ENCODE data around the gene PIP4K2C. TPM values are rescaled to one million over a fixed set of nuclear protein-coding genes. Genes with fewer than 3 reads are reported as not detected.

PIP4K2C gene
- polyA plus RNA-seq, 2 of the 4 experiments (the other 2 are of a cell fraction): 35.3 to 62.9 TPM

DNA sequence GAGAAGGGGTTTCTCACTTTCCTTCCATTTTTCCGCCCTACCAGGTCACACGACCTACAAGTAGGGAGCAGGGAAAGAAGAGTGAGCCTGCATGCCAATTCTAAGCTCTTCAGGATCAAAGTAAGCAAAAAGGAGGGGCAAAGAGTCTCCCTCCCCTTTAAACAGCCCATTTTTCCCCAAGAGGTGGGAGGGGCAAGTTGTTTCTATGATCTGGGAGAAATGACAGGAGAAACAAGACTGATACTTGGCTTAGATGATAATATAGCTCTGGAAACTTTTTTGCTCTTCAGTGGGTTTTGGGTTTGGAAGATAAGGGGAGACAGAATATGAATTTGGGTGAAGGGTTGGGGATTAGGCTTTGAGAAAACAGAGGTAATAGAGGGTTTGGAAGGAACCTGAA, 15.4 kb downstream of the PIP4K2C start:
- ChIA-PET POLR2A (interaction anchor here (0.6 kb wide), 1 partner anchor 129 kb away, joined by 3 read pairs; no protein-coding TSS in a partner anchor), CTCF (interaction anchor here (0.6 to 20.9 kb wide), 10 partner anchors 9 to 120 kb away, joined by 3 to 336 read pairs (median 3); no protein-coding TSS in a partner anchor)
- ATAC-seq: no peak
- 65% methylated on average over 2 of the region's 2 CpGs for WGBS (ENCODE audit: missing lambda C conversion rate)
- H3K4me2 ChIP-seq: no peak overlapping the region
- TF ChIP-seq KDM5A (IDR thresholded peaks at IDR 0.05) (no peak), HOXB5 (CRISPR knock-in tag; IDR thresholded peaks at IDR 0.05) (no peak), HDAC2 (IDR thresholded peaks at IDR 0.05) (no peak), SREBF2 (IDR thresholded peaks at IDR 0.05) (no peak), MAFK (IDR thresholded peaks at IDR 0.05; ENCODE audit: partially characterized antibody) (no peak), GATA3 (IDR thresholded peaks at IDR 0.05; ENCODE audit: borderline replicate concordance) (no peak), SMC3 (IDR thresholded peaks at IDR 0.05) (no peak), MYC (IDR thresholded peaks at IDR 0.05; ENCODE audit: borderline replicate concordance, low read length) (no peak), NR3C1 (IDR thresholded peaks at IDR 0.05) (no peak), FOXS1 (CRISPR knock-in tag; IDR thresholded peaks at IDR 0.05) (no peak), HOXA7 (CRISPR knock-in tag; IDR thresholded peaks at IDR 0.05) (no peak), TFCP2L1 (CRISPR knock-in tag; IDR thresholded peaks at IDR 0.05) (no peak)
- TF ChIP-seq, protein P1, sequence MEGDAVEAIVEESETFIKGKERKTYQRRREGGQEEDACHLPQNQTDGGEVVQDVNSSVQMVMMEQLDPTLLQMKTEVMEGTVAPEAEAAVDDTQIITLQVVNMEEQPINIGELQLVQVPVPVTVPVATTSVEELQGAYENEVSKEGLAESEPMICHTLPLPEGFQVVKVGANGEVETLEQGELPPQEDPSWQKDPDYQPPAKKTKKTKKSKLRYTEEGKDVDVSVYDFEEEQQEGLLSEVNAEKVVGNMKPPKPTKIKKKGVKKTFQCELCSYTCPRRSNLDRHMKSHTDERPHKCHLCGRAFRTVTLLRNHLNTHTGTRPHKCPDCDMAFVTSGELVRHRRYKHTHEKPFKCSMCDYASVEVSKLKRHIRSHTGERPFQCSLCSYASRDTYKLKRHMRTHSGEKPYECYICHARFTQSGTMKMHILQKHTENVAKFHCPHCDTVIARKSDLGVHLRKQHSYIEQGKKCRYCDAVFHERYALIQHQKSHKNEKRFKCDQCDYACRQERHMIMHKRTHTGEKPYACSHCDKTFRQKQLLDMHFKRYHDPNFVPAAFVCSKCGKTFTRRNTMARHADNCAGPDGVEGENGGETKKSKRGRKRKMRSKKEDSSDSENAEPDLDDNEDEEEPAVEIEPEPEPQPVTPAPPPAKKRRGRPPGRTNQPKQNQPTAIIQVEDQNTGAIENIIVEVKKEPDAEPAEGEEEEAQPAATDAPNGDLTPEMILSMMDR (IDR thresholded peaks at IDR 0.05): no peak
- TF ChIP-seq, protein P2, sequence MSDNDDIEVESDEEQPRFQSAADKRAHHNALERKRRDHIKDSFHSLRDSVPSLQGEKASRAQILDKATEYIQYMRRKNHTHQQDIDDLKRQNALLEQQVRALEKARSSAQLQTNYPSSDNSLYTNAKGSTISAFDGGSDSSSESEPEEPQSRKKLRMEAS (IDR thresholded peaks at IDR 0.05): no peak
- TF ChIP-seq, protein P3, sequence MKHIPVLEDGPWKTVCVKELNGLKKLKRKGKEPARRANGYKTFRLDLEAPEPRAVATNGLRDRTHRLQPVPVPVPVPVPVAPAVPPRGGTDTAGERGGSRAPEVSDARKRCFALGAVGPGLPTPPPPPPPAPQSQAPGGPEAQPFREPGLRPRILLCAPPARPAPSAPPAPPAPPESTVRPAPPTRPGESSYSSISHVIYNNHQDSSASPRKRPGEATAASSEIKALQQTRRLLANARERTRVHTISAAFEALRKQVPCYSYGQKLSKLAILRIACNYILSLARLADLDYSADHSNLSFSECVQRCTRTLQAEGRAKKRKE (CRISPR knock-in tag; IDR thresholded peaks at IDR 0.05; ENCODE audit: low read depth): no peak
- H3K27ac ChIP-seq: no peak overlapping the region
- no peak for DNase-seq (ENCODE audit: low read depth in 1 of 2, low spot score in 1 of 2)
- no peaks in the 10 kb centered on the region for H3K9me3 ChIP-seq
- H3K4me1 ChIP-seq: peaks cover 18% of the 10 kb centered on the region; the same call in 2 of the 3 replicates
- no peak overlapping the region for H3K4me3 ChIP-seq
- no peak for FAIRE-seq

DNA sequence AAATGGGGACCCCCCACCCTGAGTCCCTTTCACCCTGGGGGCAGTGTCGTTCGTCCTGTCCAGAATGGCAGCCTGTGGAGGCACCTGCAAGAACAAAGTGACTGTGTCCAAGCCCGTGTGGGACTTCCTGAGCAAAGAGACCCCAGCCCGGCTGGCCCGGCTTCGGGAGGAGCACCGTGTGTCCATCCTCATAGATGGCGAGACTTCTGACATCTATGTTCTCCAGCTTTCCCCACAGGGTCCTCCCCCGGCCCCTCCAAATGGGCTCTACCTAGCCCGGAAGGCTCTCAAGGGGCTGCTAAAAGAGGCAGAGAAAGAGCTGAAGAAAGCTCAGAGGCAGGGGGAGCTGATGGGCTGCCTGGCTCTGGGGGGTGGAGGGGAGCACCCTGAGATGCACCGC, 15.8 kb downstream of the PIP4K2C start:
- H3K27ac ChIP-seq: no peak overlapping the region
- H3K9me3 ChIP-seq: no peaks in the 10 kb centered on the region
- H3K4me3 ChIP-seq: no peak overlapping the region
- no peak for DNase-seq (ENCODE audit: low read depth in 1 of 2, low spot score in 1 of 2)
- peaks cover 19% of the 10 kb centered on the region; the same call in 2 of the 3 replicates for H3K4me1 ChIP-seq
- H3K4me2 ChIP-seq: no peak overlapping the region
- TF ChIP-seq MAFK (IDR thresholded peaks at IDR 0.05; ENCODE audit: partially characterized antibody) (no peak), JUNB (IDR thresholded peaks at IDR 0.05) (no peak), FOSL2 (IDR thresholded peaks at IDR 0.05) (no peak), FOSL2 (CRISPR knock-in tag; IDR thresholded peaks at IDR 0.05) (no peak), BHLHE40 (IDR thresholded peaks at IDR 0.05; ENCODE audit: low read depth, low read length) (no peak)
- TF ChIP-seq, protein P4, sequence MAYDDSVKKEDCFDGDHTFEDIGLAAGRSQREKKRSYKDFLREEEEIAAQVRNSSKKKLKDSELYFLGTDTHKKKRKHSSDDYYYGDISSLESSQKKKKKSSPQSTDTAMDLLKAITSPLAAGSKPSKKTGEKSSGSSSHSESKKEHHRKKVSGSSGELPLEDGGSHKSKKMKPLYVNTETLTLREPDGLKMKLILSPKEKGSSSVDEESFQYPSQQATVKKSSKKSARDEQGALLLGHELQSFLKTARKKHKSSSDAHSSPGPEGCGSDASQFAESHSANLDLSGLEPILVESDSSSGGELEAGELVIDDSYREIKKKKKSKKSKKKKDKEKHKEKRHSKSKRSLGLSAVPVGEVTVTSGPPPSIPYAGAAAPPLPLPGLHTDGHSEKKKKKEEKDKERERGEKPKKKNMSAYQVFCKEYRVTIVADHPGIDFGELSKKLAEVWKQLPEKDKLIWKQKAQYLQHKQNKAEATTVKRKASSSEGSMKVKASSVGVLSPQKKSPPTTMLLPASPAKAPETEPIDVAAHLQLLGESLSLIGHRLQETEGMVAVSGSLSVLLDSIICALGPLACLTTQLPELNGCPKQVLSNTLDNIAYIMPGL (CRISPR knock-in tag; IDR thresholded peaks at IDR 0.05; ENCODE audit: borderline replicate concordance): no peak
- TF ChIP-seq, protein P5, sequence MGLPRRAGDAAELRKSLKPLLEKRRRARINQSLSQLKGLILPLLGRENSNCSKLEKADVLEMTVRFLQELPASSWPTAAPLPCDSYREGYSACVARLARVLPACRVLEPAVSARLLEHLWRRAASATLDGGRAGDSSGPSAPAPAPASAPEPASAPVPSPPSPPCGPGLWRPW (IDR thresholded peaks at IDR 0.05): no peak
- TF ChIP-seq, protein P3 (CRISPR knock-in tag; IDR thresholded peaks at IDR 0.05; ENCODE audit: low read depth): no peak
- TF ChIP-seq, protein P6, sequence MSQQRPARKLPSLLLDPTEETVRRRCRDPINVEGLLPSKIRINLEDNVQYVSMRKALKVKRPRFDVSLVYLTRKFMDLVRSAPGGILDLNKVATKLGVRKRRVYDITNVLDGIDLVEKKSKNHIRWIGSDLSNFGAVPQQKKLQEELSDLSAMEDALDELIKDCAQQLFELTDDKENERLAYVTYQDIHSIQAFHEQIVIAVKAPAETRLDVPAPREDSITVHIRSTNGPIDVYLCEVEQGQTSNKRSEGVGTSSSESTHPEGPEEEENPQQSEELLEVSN (IDR thresholded peaks at IDR 0.05; ENCODE audit: borderline replicate concordance, low read depth): no peak
- no peak for ATAC-seq
- CTCF ChIA-PET: interaction anchor here (0.9 to 20.9 kb wide), 7 partner anchors 13 to 119 kb away, joined by 3 to 336 read pairs (median 7); no protein-coding TSS in a partner anchor
- 91% methylated on average over 11 of the region's 11 CpGs for WGBS (ENCODE audit: missing lambda C conversion rate)
- POLR2A ChIA-PET: interaction anchor here (0.6 kb wide), 1 partner anchor 129 kb away, joined by 3 read pairs; no protein-coding TSS in a partner anchor
- no peak for FAIRE-seq

All from A549 (cell line).